HepG2 (cell line): ENCODE measurements around the gene EIF4G1. TPM values are rescaled to one million over a fixed set of nuclear protein-coding genes. Genes with fewer than 3 reads are reported as not detected.

ENCODE experiments used
- ATAC-seq: fragments of 200-7000 bp; cut with Tn5 transposase; 3 replicates; pipeline ENCODE4 v1.9.1; 2020; ENCODE audit warnings: mild to moderate bottlenecking, moderate library complexity
- BruUV-seq: library from RNA; stranded (reverse); fragments of 400-500 nt; replicated peaks from 2 replicates; lab custom pipeline; 2021; lab: Mats Ljungman, UMichigan
- CTCF ChIA-PET: fragments of 300-600 bp; formaldehyde crosslinking; extraction: SDS; loops from one replicate; lab custom pipeline; 2021; ENCODE audit warnings: low total read pairs, inconsistent platforms, low intra/inter-chr PET ratio; lab: Yijun Ruan, JAX
- POLR2A ChIA-PET: fragments of 350-600 bp; sonication (Branson Sonifier 250); formaldehyde crosslinking; loops from one replicate; lab custom pipeline; 2020; ENCODE audit warnings: antibody characterized with exemption, inconsistent platforms; lab: Yijun Ruan, JAX
- DNase-seq: peaks from one replicate; pipeline ENCODE4 v3.0.0-alpha.2; 2015; ENCODE audit warnings: low spot score
- FAIRE-seq: peaks from 3 replicates; lab custom pipeline; 2011; peaks lifted over from hg19 to GRCh38; lab: Jason Lieb, UNC
- H2AFZ ChIP-seq: one replicate; pipeline ENCODE4 v1.6.1; 2011; ENCODE audit warnings: low read length, inconsistent platforms
- H3K27ac ChIP-seq: fragments of 300-600 bp; 3 replicates; pipeline ENCODE4 v1.8.0; 2011; ENCODE audit warnings: mixed run types, mild to moderate bottlenecking, mixed read lengths, low read length, inconsistent platforms; ENCODE audit not compliant: insufficient read depth; ENCODE audit errors: extremely low read length
- H3K27me3 ChIP-seq, 2 experiments: fragments of 200-600 bp in 1 of 2; 2 replicates in 1 of 2; 3 replicates in 1 of 2; pipeline versions ENCODE4 v1.6.0 to v1.8.0; 2011; ENCODE audit warnings: low read length in 2 of 2, mild to moderate bottlenecking in 2 of 2, moderate library complexity in 2 of 2, inconsistent platforms in 1 of 2; ENCODE audit not compliant: insufficient read depth in 2 of 2, control insufficient read depth in 1 of 2
- H3K36me3 ChIP-seq, 2 experiments: fragments of 200-600 bp in 1 of 2; replicated peaks in 1 of 2; 2 replicates in 1 of 2; 3 replicates in 1 of 2; pipeline versions ENCODE4 v1.5.1 to v1.8.0; 2011; ENCODE audit warnings: low read length in 2 of 2, inconsistent platforms in 1 of 2; ENCODE audit not compliant: insufficient read depth in 2 of 2, control insufficient read depth in 1 of 2
- H3K4me1 ChIP-seq: 2 replicates; pipeline ENCODE4 v1.5.1; 2012; ENCODE audit warnings: low read length, inconsistent platforms; ENCODE audit not compliant: insufficient read depth
- H3K4me2 ChIP-seq: 2 replicates; pipeline ENCODE4 v1.6.0; 2011; ENCODE audit warnings: low read depth, low read length, inconsistent platforms
- H3K4me3 ChIP-seq, 3 experiments: fragments of 200-600 bp in 1 of 3; sonication (generic), shearing (Covaris generic) in 1 of 3; replicated peaks in 1 of 3; 2 replicates each; pipeline ENCODE4 v1.5.1; 2011 to 2016; ENCODE audit warnings: low read length in 3 of 3, inconsistent platforms in 2 of 3, low read depth in 2 of 3, mild to moderate bottlenecking in 2 of 3, control low read depth in 1 of 3, mixed read lengths in 1 of 3; ENCODE audit not compliant: insufficient read depth in 1 of 3
- H3K79me2 ChIP-seq: one replicate; pipeline ENCODE4 v1.6.1; 2011; ENCODE audit warnings: low read length, inconsistent platforms; ENCODE audit not compliant: insufficient read depth
- H3K9ac ChIP-seq: 2 replicates; pipeline ENCODE4 v1.6.0; 2011; ENCODE audit warnings: mild to moderate bottlenecking, low read depth, low read length, inconsistent platforms; ENCODE audit not compliant: insufficient read depth
- H3K9me3 ChIP-seq: 2 replicates; pipeline ENCODE4 v1.5.1; 2012; ENCODE audit warnings: mild to moderate bottlenecking, low read length
- H4K20me1 ChIP-seq: 2 replicates; pipeline ENCODE4 v1.6.0; 2011; ENCODE audit warnings: inconsistent platforms, mild to moderate bottlenecking, low read length, moderate library complexity; ENCODE audit not compliant: insufficient read depth
- CEBPG ChIP-seq: IDR thresholded peaks from 2 replicates; pipeline ENCODE4 v1.6.1; 2016
- CSRNP1 ChIP-seq: sonication (generic); formaldehyde crosslinking; IDR thresholded peaks from 2 replicates; pipeline ENCODE4 v1.8.1; 2023; ENCODE audit warnings: mild to moderate bottlenecking, missing genetic modification reagents
- EP300 ChIP-seq, 3 experiments: sonication (generic) in 1 of 3; formaldehyde crosslinking in 1 of 3; IDR thresholded peaks; 2 replicates each; pipeline versions ENCODE4 v1.5.1 to v1.6.1; 2011 to 2020; ENCODE audit warnings: low read depth in 2 of 3, low read length in 2 of 3, borderline replicate concordance in 1 of 3, improper control_type of control experiment in 1 of 3, mild to moderate bottlenecking in 1 of 3, missing genetic modification reagents in 1 of 3, moderate library complexity in 1 of 3
- HNF4G ChIP-seq, 2 experiments: sonication (generic) in 1 of 2; formaldehyde crosslinking in 1 of 2; IDR thresholded peaks; 2 replicates each; pipeline versions ENCODE4 v1.4.0 to v1.6.1; 2011 to 2020; ENCODE audit warnings: borderline replicate concordance in 2 of 2, low read depth in 2 of 2, mild to moderate bottlenecking in 2 of 2, low read length in 1 of 2, missing genetic modification reagents in 1 of 2, moderate library complexity in 1 of 2
- MBNL3 ChIP-seq: fragments of 250-450 bp; sonication (Bioruptor Pico); conservative IDR thresholded peaks from 2 replicates; pipeline ENCODE4 v1.8.0; 2022; ENCODE audit warnings: mild to moderate bottlenecking, inconsistent platforms
- MXI1 ChIP-seq: IDR thresholded peaks from 3 replicates; pipeline ENCODE4 v1.6.1; 2012; ENCODE audit warnings: low read depth, low read length, inconsistent platforms, borderline replicate concordance
- NR2F2 ChIP-seq: IDR thresholded peaks from 2 replicates; pipeline ENCODE4 v1.6.1; 2012; ENCODE audit warnings: low read depth, inconsistent platforms, borderline replicate concordance
- NRL ChIP-seq: sonication (generic); formaldehyde crosslinking; IDR thresholded peaks from 2 replicates; pipeline ENCODE4 v1.5.0; 2020; ENCODE audit warnings: missing genetic modification reagents, mild to moderate bottlenecking, moderate library complexity, borderline replicate concordance
- PITX1 ChIP-seq: sonication (generic); formaldehyde crosslinking; IDR thresholded peaks from 2 replicates; pipeline ENCODE4 v1.5.1; 2020; ENCODE audit warnings: mild to moderate bottlenecking, missing genetic modification reagents
- SRSF9 ChIP-seq: fragments of 200-400 bp; formaldehyde crosslinking; IDR thresholded peaks from 2 replicates; pipeline ENCODE4 v1.6.1; 2018; ENCODE audit warnings: borderline replicate concordance, mild to moderate bottlenecking, low read depth, low read length; ENCODE audit not compliant: insufficient read depth, poor library complexity, severe bottlenecking
- ZBTB2 ChIP-seq: sonication (generic); formaldehyde crosslinking; IDR thresholded peaks from 2 replicates; pipeline ENCODE4 v1.8.0; 2022; ENCODE audit warnings: low read depth, missing genetic modification reagents
- ZNF260 ChIP-seq: sonication (generic); formaldehyde crosslinking; IDR thresholded peaks from 2 replicates; pipeline ENCODE4 v1.4.0; 2020; ENCODE audit warnings: missing genetic modification reagents, low read depth, mild to moderate bottlenecking, borderline replicate concordance
- ZNF331 ChIP-seq: sonication (generic); formaldehyde crosslinking; IDR thresholded peaks from 2 replicates; pipeline ENCODE4 v1.4.0; 2020; ENCODE audit warnings: missing genetic modification reagents
- ZNF33A ChIP-seq: sonication (generic); formaldehyde crosslinking; IDR thresholded peaks from 2 replicates; pipeline ENCODE4 v1.5.1; 2020; ENCODE audit warnings: missing genetic modification reagents, mild to moderate bottlenecking, moderate library complexity, borderline replicate concordance
- ZNF816 ChIP-seq: sonication (generic); formaldehyde crosslinking; IDR thresholded peaks from 2 replicates; pipeline ENCODE4 v1.8.0; 2022; ENCODE audit warnings: missing genetic modification reagents, mild to moderate bottlenecking, borderline replicate concordance
- WGBS: methylation state at CpG from one replicate; pipeline ENCODE4 v1.1.6; 2017; ENCODE audit warnings: low lambda C conversion rate; 5-methylcytosine and 5-hydroxymethylcytosine counted together
- in situ Hi-C: cut with HindIII; loops from 2 replicates; pipeline ENCODE4 v1.10.0; 2017; ENCODE audit warnings: low pct_unique_long_range_greater_than_20kb; ENCODE audit not compliant: extremely low pct_ligation_motif_present
- intact Hi-C: fragments of 100-400 bp; cut with micrococcal nuclease; formaldehyde crosslinking; loops from one replicate; pipeline ENCODE4 v1.10.0; 2022; ENCODE audit not compliant: unreplicated experiment
- polyA plus RNA-seq, 8 experiments: library from polyadenylated mRNA; depleted of rRNA in 3 of 8; stranded (reverse) in 7 of 8; unstranded in 1 of 8; fragments of >200 nt; fragmentation: Illumina TruSeq in 4 of 8; extraction: Trizol in 4 of 8; gene quantifications; 2 replicates each; pipeline versions ENCODE4 v1.2.1 to v1.2.3, GENCODE V29; 2011 to 2016; ENCODE audit warnings: low read depth in 4 of 8, missing spikeins in 1 of 8, mixed read lengths in 1 of 8; ENCODE audit not compliant: insufficient read depth in 1 of 8
- total RNA-seq, 5 experiments: library from RNA; depleted of rRNA; stranded (reverse); fragments of >200 nt; fragmentation: Illumina TruSeq; extraction: Trizol; gene quantifications; 2 replicates each; pipeline ENCODE4 v1.2.3, GENCODE V29; 2016; ENCODE audit warnings: low read depth in 1 of 5

The EIF4G1 gene
- total and polyA plus RNA-seq, 2 of the 13 experiments (the other 11 are each of a cell fraction or from before 2014, with no cell fraction given), result 208 to 213 TPM

GRCh38 chr3:184362668-184363546, 48.5 kb downstream of the EIF4G1 start (continued):
- no peak for TF ChIP-seq CSRNP1

- ATAC-seq (no peak), FAIRE-seq (peak; percentile 59), DNase-seq (peak; percentile 69)
- intact Hi-C loops, result no loop called here
- Histone ChIP-seq H3K9me3 (no peaks in the 10 kb centered on the region), H2AFZ (no peak overlapping the region), H4K20me1 (peaks cover 17% of the 10 kb centered on the region), H3K4me2 (peak overlapping the region; percentile 44), H3K27me3 (no peaks in the 10 kb centered on the region; a peak in 1 of 5 replicates), H3K36me3 (peaks cover 16 to 30% of the 10 kb centered on the region in 2 experiments), H3K79me2 (peaks cover 17% of the 10 kb centered on the region), H3K4me1 (peaks cover 51% of the 10 kb centered on the region), H3K9ac (no peak overlapping the region; the same call in 1 of the 2 replicates), H3K4me3 (no peak overlapping the region), H3K27ac (peak overlapping the region; percentile 61)
- POLR2A ChIA-PET, result interaction anchor here (0.9 to 3.0 kb wide), 3 partner anchors 11 to 12 kb away, joined by 3 to 13 read pairs (median 7); no protein-coding TSS in a partner anchor
- 80% methylated on average over 5 of the region's 5 CpGs for WGBS
- BruUV-seq, result no TSS peak
- CTCF ChIA-PET, result no interaction called here
- in situ Hi-C loops, result no loop called here
- TF ChIP-seq ZNF816 (CRISPR knock-in tag) (no peak), CEBPG (CRISPR knock-in tag) (peak; percentile 17; the same call in 1 of the 2 replicates), ZNF260 (CRISPR knock-in tag) (no peak), ZNF331 (CRISPR knock-in tag) (no peak), NRL (CRISPR knock-in tag) (no peak), HNF4G (IDR thresholded peaks at IDR 0.05; ENCODE audit: borderline replicate concordance, low read depth, low read length) (no peak), HNF4G (CRISPR knock-in tag; IDR thresholded peaks at IDR 0.05; ENCODE audit: borderline replicate concordance, low read depth) (no peak), PITX1 (CRISPR knock-in tag) (0 out of 2 replicates have a peak, but pooled peaks have one; percentile 53), MBNL3 (CRISPR knock-in tag) (no peak), ZNF33A (CRISPR knock-in tag) (no peak), SRSF9 (no peak), NR2F2 (no peak), MXI1 (no peak), EP300 (IDR thresholded peaks at IDR 0.05; ENCODE audit: low read depth in 2 of 2, low read length in 2 of 2) (0 out of 4 replicates have a peak, but pooled peaks of 1 of the 2 experiments have one; percentile 28), EP300 (CRISPR knock-in tag; IDR thresholded peaks at IDR 0.05; ENCODE audit: borderline replicate concordance) (no peak), ZBTB2 (no peak)
Observed at GRCh38 chr3:184366619-184367289, 52.3 kb downstream of the EIF4G1 start.
